Uterus (tissue), 4 donors: ENCODE data around the gene SERP1. TPM values are rescaled to one million over a fixed set of nuclear protein-coding genes. Genes with fewer than 3 reads are reported as not detected.
A peak's percentile ranks its signal among the peaks of the same experiment; 100 is the strongest.

Source experiments
- DNase-seq, 2 donors: peaks; one replicate each; pipeline ENCODE4 v3.0.0-alpha.2; 2019 to 2020
- H3K27ac ChIP-seq, 2 donors: fragments of 200-600 bp; sonication (generic); 1 replicate in 1 of 2; 2 replicates in 1 of 2; pipeline ENCODE4 v1.5.1; 2016 to 2018
- H3K27me3 ChIP-seq, 2 donors: fragments of 200-600 bp; sonication (generic); one replicate each; pipeline ENCODE4 v1.5.1; 2018 to 2019; ENCODE audit warnings: control low read depth in 1 of 2
- H3K36me3 ChIP-seq, 2 donors: fragments of 200-600 bp; sonication (generic); one replicate each; pipeline ENCODE4 v1.5.1; 2019; ENCODE audit warnings: control low read depth in 1 of 2
- H3K4me1 ChIP-seq, 2 donors: fragments of 200-600 bp; sonication (generic); one replicate each; pipeline ENCODE4 v1.5.1; 2018 to 2019; ENCODE audit warnings: control low read depth in 1 of 2
- H3K4me3 ChIP-seq, 2 donors: fragments of 200-600 bp; sonication (generic); 1 replicate in 1 of 2; 2 replicates in 1 of 2; pipeline ENCODE4 v1.5.1; 2018 to 2019; ENCODE audit warnings: mild to moderate bottlenecking in 1 of 2
- H3K9me3 ChIP-seq, 2 donors: fragments of 200-600 bp; sonication (generic); one replicate each; pipeline ENCODE4 v1.5.1; 2019; ENCODE audit warnings: control low read depth in 1 of 2
- POLR2A ChIP-seq, 2 donors: fragments of 450-650 bp; IDR thresholded peaks; one replicate each; pipeline ENCODE4 v1.6.1; 2016; ENCODE audit warnings: antibody characterized with exemption in 2 of 2, mild to moderate bottlenecking in 1 of 2, moderate library complexity in 1 of 2
- intact Hi-C: fragments of 100-400 bp; cut with DNase I; formaldehyde crosslinking; loops from one replicate; pipeline ENCODE4 v1.15.1; 2023; ENCODE audit warnings: low total_unique reads
- total RNA-seq, 4 donors: library from RNA; depleted of rRNA in 3 of 4; stranded (reverse); fragments of >200 nt in 3 of 4; gene quantifications; one replicate each; pipeline versions ENCODE4 v1.1.0 to v1.2.4, GENCODE V29; 2014 to 2023
- TF ChIP-seq, protein P1 (sequence below), 4 experiments: fragments of 200-600 bp in 2 of 4; fragments of 450-650 bp in 2 of 4; sonication (generic) in 2 of 4; IDR thresholded peaks; one replicate each; pipeline ENCODE4 v1.5.1; 2016 to 2019; ENCODE audit warnings: antibody characterized with exemption in 4 of 4, mild to moderate bottlenecking in 2 of 4, moderate library complexity in 1 of 4
- donor health status: DM: yes; HTN: yes; CAD: no.

Gene SERP1
- total RNA-seq, result 100 to 1,000 TPM in 1 of 4 donors, 10 to 100 TPM in 3; 77.4 to 151 (median 83.8) TPM

DNA sequence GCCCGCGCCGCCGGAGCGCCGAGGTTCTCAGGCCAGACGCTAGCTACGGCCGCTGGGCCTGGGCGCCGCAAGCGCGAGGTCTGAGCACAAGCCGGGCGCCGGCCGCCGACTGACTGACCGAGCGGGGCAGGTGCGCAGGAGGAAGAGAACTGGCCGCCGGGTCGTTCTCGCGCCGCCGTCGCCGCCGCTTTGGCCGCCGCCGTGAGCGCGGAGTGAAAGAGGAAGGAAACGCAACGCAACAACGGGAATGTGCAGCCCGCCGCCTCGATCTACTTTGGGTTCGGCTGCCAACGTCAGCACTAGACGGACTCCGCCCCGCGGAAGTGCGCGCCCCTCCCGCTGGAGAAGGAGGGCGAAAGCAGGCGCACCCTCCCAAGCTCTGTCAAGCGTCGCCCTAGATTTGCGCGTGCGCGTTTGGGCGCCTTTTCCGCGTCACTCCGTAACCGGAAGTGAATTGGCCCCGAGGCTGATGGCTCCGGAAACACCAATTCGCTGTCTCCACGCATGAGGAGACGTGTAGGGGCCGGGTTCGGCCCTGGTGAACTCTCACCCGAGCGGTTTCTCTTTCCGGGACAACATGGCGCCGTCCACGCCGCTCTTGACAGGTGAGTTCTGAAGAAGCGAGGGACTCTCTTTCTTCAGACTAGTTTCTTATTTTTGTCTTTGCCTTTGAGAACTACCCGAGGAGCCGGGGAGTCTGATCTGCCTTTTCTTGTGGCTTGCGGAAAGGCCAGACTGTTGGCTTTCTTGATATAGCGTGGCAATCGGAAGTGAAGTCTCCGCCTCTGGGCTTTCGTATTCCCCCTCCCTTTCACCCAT lies at the start of gene SERP1, which contains the start of gene EIF2A:
Gene SERP1, minus strand, starts transcription at position 271 of the 819 bp plus-strand sequence. CDS start 361 bp downstream, outside the sequence.
Gene EIF2A, plus strand, starts transcription at position 562 of the 819 bp plus-strand sequence. Its CDS starts 16 bp downstream, at position 578.
- Histone ChIP-seq H3K36me3 (no peaks in the 10 kb centered on the region), H3K9me3 (no peaks in the 10 kb centered on the region), H3K4me3 (peak within 1 kb of the TSS; percentile 86 to 96), H3K27me3 (no peaks in the 10 kb centered on the region), H3K4me1 (peaks cover 0 to 4% of the 10 kb centered on the region in 2 donors), H3K27ac (peak within 1 kb of the TSS; percentile 97 to 99)
- DNase-seq, result peak; percentile 98 to 99
- peak; percentile 96 to 99 for TF ChIP-seq POLR2A (IDR thresholded peaks at IDR 0.05)
- TF ChIP-seq, protein P1, sequence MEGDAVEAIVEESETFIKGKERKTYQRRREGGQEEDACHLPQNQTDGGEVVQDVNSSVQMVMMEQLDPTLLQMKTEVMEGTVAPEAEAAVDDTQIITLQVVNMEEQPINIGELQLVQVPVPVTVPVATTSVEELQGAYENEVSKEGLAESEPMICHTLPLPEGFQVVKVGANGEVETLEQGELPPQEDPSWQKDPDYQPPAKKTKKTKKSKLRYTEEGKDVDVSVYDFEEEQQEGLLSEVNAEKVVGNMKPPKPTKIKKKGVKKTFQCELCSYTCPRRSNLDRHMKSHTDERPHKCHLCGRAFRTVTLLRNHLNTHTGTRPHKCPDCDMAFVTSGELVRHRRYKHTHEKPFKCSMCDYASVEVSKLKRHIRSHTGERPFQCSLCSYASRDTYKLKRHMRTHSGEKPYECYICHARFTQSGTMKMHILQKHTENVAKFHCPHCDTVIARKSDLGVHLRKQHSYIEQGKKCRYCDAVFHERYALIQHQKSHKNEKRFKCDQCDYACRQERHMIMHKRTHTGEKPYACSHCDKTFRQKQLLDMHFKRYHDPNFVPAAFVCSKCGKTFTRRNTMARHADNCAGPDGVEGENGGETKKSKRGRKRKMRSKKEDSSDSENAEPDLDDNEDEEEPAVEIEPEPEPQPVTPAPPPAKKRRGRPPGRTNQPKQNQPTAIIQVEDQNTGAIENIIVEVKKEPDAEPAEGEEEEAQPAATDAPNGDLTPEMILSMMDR (IDR thresholded peaks at IDR 0.05), result peak in 2 of 4 experiments; percentile 19 to 23
- intact Hi-C loops, result no loop called here

- no peaks in the 10 kb centered on the region for H3K9me3 ChIP-seq
- H3K36me3 ChIP-seq, result no peaks in the 10 kb centered on the region
- intact Hi-C loops, result no loop called here
- no peak overlapping the region for H3K4me3 ChIP-seq
- no peaks in the 10 kb centered on the region for H3K4me1 ChIP-seq
- no peak for TF ChIP-seq POLR2A (IDR thresholded peaks at IDR 0.05)
- TF ChIP-seq, protein P1 (IDR thresholded peaks at IDR 0.05), result no peak
- DNase-seq, result no peak
- H3K27ac ChIP-seq, result no peak overlapping the region
- no peaks in the 10 kb centered on the region for H3K27me3 ChIP-seq
Measured at GRCh38 chr3:150594150-150594549, 47.9 kb upstream of the SERP1 start.

DNA sequence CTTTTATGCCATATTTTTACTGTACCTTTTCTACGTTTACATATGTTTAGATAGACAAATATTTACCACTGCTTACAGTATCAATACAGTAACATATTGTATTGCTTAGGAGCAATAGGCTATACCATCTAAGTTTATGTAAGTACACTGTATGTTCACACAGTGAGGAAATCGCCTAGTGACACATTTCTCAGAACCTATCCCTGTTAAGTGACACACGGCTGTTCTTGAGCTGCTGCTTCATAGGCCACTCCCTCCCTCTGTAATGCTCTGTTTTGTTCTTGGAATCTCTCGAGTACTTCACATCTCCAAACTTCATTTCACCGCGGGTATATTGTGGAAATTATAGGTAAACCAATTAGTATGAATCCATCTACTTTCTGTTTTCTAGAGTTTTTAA lies 43.5 kb upstream of the SERP1 start:
- H3K36me3 ChIP-seq, result no peaks in the 10 kb centered on the region
- TF ChIP-seq POLR2A (IDR thresholded peaks at IDR 0.05), result no peak
- TF ChIP-seq, protein P1 (IDR thresholded peaks at IDR 0.05), result no peak
- no peak for DNase-seq
- no peaks in the 10 kb centered on the region for H3K9me3 ChIP-seq
- no peak overlapping the region for H3K4me3 ChIP-seq
- H3K27me3 ChIP-seq, result no peaks in the 10 kb centered on the region
- H3K27ac ChIP-seq, result no peak overlapping the region
- intact Hi-C loops, result no loop called here
- no peaks in the 10 kb centered on the region for H3K4me1 ChIP-seq

- no peak overlapping the region for H3K4me3 ChIP-seq
- H3K4me1 ChIP-seq, result no peaks in the 10 kb centered on the region
- TF ChIP-seq POLR2A (IDR thresholded peaks at IDR 0.05), result no peak
- TF ChIP-seq, protein P1 (IDR thresholded peaks at IDR 0.05), result no peak
- intact Hi-C loops, result no loop called here
- no peak for DNase-seq
- no peaks in the 10 kb centered on the region for H3K36me3 ChIP-seq
- no peaks in the 10 kb centered on the region for H3K9me3 ChIP-seq
- no peaks in the 10 kb centered on the region for H3K27me3 ChIP-seq
- H3K27ac ChIP-seq, result no peak overlapping the region
Measured at GRCh38 chr3:150588027-150588830, 41.9 kb upstream of the SERP1 start.
